ENCODE data around the gene TRIM64.
"Not testable (repeated sequence)": the region's sequence is repeated elsewhere in the genome, so short reads cannot be mapped to it uniquely, and the experiment has no call there.

DNA sequence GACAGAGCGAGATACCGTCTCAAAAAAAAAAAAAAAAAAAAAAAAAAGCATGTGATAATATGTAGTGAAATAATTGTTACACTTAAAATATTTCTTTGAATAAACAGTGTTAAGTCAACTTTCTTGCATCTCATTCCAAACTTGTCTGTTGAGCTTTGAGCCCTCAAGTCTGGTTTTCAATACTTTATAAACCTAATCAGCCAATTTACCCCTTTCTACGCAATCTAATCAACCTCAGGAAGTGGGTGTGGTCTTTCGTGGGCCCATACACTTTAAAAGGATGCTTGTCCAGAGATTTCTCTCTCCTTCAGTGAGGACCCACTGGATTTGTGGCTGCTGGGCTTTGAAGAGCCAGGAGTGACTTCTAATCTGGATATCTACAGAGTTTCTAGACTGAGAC is at the start of gene TRIM64:
- TF ChIP-seq, protein P1, sequence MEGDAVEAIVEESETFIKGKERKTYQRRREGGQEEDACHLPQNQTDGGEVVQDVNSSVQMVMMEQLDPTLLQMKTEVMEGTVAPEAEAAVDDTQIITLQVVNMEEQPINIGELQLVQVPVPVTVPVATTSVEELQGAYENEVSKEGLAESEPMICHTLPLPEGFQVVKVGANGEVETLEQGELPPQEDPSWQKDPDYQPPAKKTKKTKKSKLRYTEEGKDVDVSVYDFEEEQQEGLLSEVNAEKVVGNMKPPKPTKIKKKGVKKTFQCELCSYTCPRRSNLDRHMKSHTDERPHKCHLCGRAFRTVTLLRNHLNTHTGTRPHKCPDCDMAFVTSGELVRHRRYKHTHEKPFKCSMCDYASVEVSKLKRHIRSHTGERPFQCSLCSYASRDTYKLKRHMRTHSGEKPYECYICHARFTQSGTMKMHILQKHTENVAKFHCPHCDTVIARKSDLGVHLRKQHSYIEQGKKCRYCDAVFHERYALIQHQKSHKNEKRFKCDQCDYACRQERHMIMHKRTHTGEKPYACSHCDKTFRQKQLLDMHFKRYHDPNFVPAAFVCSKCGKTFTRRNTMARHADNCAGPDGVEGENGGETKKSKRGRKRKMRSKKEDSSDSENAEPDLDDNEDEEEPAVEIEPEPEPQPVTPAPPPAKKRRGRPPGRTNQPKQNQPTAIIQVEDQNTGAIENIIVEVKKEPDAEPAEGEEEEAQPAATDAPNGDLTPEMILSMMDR (IDR thresholded peaks at IDR 0.05): not testable (repeated sequence)
- TF ChIP-seq POLR2A, EP300 (IDR thresholded peaks at IDR 0.05): not testable (repeated sequence)

Data from ovary (tissue), 3 donors.